NCI-H446 treated with DMSO at 0.1 percent for 48 hours (cell line): ENCODE data around the gene BCL11B.

Experiments
- DNase-seq: peaks from one replicate; lab custom pipeline; 2025; lab: John Stamatoyannopoulos, UW

The BCL11B gene

GRCh38 chr14:99119554-99120525, 152.2 kb downstream of the BCL11B start:
- no peak for DNase-seq
